GM21367 (cell line): ENCODE results near the gene ZNF181.

Source experiments
- ATAC-seq: cut with Tn5 transposase; IDR thresholded peaks from one replicate; pipeline ENCODE4 v1.9.1; 2021; ENCODE audit not compliant: unreplicated experiment

Gene ZNF181

DNA sequence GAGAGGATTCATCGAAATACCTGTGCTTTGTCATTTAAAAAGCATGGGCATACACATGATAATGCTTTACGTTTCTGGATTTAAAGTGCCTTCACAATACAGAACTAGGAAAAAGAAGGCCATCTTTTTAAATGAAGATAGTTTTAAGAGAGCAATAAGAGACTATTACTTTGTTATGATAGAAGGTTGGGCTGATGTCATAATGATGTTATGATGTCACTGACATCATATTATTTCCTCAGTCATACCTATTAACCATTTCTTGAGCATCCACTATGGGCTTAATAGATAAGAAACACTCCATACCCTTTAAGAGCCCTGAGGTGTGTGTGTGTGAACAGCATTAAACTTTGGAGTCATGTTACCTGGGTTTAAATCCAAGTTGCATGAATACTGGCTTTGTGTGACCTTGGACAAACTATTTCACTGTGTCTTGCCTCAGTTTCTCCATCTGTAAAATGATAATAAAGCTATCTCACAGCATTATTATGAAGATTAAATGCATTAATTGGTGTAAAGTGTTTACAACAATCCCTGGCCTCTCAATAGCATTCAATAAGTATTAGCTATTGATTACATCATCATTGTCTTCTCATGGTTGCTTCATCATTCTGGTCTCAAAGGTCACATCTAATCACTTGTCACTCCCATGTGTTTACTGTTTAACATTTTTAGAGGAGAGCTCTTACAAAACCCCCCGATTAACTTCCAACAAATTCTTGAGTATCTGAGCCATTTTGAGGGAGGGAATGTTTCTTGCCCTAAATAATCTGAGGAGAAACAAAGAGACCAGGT is 11.1 kb downstream of the ZNF181 start:
- ATAC-seq, result no peak

DNA sequence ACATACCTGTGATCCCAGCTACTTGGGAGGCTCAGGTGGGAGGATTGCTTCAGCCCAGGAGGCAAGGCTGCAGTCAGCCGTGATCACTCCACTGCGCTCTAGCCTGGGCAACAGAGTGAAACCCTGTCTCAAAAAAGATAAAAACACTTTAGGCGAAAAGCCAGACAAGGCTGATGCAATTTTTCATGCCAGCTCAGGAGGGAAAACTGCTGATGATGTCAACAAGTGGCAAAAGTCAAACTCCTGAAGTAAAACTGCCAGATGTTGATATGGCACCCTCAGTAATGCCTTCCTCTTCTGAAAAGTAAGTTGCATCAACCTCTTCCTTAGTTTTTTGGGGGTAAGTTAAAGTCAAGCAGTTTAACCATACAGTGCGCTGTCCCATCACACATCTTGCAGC is 23.4 kb downstream of the ZNF181 start:
- no peak for ATAC-seq

DNA sequence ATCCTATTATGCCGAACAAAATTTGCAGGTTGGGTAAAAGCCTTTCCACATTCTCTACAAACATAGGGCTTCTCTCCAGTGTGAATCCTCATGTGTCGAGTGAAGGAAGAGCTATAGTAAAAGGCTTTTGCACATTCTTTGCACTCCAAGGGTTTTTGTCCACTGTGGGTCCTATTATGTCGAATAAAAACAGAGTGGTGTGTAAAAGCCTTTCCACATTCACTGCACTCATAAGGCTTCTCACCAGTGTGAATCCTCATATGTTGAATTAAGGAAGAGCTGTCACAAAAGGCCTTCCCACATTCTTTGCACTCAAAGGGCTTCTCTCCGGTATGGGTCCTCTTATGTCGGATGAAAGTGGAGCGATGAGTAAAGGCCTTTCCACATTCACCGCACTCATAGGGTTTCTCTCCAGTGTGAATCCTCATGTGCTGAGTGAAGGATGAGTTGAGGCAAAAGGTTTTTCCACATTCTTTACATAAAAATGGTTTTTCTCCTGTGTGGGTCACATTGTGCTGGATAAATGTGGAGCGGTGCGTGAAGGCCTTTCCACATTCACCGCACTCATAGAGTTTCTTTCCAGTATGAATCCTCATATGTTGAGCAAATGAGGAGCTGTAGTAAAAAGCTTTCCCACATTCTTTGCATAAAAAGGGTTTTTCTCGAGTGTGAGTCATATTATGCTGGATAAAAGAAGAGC is 25.3 kb downstream of the ZNF181 start:
- no peak for ATAC-seq

DNA sequence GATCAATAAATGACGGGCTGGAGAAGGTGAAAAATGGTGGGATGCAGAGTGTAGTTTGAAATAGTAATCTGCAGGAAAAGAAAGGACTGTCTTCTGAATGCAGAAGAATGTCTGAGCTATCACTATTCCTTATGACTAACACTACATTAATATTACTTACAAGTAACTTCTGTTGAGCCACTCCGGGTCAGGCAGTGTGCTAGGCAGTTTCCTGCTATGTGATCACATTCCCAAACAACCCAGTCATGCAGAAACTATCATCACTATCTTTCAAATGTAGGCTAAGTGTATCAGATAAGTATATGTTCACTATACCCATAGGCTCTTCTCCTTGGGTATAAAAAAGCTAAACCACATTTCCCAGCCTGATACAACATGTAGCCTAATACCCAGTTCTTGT is 32.3 kb downstream of the ZNF181 start:
- no peak for ATAC-seq

DNA sequence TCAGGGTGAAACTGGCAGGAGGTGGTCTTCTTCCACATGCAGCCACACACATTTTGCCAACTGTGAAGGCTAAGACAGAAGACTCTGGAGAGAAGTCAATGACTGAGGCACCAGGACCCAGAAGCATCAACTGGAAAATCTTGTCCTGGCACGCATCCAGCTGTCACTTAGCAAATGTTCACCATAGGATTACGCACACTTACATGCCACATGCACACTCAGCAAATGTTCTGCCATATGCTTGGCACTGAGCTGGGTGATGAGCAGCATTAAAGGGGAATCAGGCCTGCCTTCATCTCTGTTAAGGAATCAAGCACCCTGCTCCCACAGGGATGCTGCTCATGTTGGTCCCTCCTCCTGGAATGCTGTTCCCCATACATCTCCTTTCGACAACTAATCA is 33.9 kb downstream of the ZNF181 start:
- no peak for ATAC-seq

DNA sequence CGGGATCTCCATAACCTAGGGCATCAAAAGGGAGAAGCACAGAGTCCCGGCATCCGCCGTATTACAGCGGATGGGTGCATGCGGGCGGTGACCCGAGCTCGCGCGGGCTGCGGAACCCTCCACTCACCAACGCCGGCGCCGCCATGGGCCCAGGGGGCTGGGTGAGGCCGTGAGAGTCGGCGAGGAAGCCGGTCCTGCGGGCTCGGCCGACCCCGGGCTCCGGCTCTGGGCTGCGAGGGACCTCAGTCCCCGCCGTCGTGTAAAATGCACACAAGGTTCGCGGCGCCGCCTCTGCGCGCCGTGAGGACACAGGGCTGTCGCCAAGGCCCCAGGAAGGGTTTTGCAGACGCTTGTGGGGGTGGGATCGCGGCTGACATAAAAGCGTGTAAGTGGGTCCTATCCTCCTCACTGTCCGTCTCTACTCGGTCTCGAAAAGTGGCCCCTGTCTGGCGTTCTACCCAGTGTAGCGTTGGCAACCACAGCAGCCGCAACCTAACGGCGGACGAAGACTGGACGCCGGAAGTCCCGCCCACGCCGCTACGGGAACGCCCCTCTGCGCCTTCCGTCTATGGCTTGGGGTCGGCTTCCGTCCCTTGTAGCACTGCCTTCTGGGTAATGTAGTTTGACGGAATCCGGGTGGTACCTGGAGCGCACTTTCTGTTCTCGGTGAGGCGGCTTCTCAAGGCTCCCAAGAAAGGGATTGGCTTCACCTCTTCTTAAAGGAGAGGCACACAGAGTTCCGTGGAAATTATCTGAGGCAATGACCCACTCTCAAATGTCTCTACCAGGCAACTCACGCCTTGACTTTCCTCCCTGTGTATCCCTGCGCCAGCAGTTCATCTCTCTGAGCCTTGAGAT is 38.9 kb downstream of the ZNF181 start, which contains the start of gene ZNF599:
ZNF599 (minus strand) TSS at position 519 of the 858 bp plus-strand sequence; CDS start at position 145, 374 bp downstream.
- peak; percentile 90 for ATAC-seq

DNA sequence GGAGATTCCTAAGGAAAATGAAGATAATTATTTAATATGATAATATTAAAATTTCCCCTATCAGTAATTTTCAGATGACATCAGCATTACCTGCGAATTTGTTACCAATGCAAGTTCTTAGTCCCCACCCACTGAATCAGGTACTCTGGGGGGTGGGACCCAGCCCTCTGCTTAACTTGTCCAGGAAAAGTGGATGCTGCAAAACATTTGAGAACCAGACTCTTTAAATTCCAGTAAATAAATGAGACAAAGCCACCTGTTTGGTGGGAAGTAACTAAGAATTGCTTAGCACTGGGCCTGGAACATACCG is 39.5 kb downstream of the ZNF181 start:
- no peak for ATAC-seq

DNA sequence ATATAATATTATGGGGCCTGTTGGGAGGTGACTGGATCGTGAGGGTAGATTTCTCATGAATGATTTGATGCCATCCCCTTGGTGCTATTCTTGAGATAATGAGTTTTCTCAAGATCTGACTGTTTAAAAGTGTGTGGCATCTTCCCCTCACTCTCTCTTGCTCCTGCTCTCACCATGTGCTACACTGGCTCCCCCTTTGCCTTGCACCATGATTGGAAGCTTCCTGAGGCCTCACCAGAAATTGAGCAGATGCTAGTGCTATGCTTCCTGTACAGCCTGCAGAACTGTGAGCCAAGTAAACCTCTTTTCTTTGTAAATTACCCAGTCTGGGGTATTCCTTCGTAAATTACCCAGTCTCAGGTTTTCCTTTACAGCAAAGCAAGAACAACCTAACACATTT is 40.8 kb downstream of the ZNF181 start:
- no peak for ATAC-seq

DNA sequence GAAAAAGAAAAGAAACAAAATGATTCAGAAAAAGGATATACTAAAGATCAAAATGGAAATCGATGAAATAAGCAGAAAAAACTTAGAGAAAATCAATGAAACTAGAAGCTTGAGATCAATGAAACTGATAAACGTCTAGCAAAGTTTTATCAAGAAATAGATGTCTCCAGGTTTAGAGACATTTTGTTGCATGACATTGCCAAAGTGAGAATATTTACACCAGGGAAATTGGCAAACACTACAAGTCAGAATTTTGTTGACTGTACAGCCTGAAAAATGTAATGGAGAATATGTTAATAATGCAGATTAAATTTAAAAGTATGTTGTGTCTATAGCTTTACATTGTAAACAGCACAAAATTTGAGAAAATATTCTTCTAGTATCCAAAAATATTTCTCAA is 44.3 kb downstream of the ZNF181 start:
- no peak for ATAC-seq

DNA sequence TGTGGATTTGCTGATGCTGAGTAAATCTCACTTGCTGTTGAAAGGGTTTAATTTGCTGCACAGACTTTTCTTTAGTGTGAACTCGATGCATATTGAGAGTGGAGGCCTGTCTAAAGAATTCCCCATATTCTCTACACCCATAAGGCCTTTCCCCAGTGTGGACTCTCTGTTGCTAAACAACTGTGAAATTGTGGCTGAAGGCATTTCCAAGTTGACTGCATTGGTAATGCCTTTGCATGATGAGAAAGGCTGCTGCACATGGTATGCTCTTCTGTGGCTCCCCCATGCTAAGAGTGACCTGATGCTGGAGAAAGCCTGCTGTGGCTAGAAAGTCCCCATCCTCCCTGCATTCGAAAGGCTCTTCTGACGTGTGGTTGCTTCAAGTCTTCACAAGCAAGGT is 45.6 kb downstream of the ZNF181 start:
- ATAC-seq, result no peak

DNA sequence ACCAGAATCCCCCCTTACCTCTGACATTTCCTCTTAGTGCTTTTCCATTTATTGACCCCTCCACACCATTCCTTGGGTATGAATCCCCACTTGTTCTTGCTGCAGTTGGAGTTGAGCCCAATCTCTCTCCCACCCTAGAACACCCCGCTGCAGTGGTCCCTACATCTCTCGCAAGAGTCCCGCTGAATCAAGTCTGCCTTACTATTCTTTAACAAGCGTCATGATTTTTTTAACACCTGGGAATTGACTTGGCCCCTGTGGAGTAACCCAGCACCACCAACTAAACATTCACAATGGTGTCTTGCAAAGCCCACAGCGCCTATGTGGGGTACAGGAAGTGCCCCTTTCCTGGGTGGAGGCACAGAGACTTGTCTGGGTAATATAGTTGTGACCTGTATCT is 52.2 kb downstream of the ZNF181 start:
- no peak for ATAC-seq

DNA sequence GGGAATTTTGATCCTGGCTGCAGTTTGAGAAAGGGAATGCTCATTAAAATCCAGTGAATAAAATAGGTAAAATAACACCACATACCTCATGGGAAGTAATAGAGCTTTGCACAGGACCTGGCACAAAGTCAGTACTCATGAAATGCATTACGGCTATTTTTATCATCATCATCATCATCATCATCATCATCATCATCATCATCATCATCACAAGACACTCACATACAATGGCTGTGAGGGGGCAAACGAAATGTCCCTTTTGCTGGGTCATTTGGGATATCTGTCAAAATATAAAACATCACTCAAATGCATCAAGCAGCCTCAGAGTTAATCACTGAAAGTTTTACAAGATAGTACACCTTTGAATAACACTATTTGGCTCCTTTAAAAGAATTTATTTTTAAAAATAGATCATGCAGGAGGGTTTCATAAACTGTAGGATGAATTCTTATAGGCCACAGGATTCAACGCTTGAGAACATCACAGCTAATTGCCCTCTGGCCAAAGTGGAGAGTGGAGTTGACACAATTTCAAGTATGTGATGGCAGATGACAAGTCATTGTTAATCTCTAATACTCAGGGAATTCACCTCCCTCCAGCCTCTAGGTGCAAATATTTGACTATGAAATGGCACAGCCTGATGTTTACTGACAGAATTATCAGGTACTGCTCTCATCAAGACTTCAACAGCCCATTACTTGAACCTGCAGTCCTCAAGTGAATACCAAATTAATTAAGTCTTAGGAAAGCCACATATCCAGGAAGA is 53.2 kb downstream of the ZNF181 start:
- no peak for ATAC-seq

DNA sequence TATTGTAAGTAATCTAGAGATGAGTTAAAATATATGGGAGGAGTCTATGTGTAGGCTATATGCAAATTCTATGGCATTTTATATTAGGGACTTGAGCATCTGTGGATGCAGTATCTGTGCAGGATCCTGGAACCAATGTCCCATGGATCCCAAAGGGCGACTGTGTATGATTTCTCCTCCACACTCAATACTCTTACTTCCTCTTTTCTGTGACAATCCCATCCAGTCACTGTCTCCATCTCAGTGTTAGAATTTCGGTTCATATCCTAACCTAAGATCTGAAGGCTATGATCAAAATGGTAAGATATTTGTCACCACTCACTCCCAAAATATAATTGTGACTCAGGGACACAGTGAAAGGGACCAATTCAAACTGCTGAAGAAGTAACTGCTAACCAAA is 54.0 kb downstream of the ZNF181 start:
- ATAC-seq, result no peak

DNA sequence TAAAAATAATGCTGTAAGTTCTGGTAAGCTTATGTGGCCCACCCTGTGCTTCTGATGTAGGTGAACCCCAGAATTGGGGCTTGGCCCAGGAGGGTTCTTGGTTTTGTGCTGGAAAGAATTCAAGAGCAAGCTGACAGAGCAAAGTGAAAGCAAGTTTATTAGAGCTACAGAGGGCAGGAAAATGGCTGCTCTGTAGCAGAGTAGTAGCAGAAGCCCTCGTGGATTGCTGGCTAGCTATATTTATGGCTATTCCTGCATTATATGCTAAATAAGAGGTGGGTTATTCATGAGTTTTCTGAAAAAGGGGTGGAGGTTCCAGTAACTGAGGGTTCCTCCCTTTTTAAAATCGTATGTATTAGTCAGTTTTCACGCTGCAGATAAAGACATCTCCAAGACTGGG is 59.5 kb downstream of the ZNF181 start:
- ATAC-seq, result no peak

DNA sequence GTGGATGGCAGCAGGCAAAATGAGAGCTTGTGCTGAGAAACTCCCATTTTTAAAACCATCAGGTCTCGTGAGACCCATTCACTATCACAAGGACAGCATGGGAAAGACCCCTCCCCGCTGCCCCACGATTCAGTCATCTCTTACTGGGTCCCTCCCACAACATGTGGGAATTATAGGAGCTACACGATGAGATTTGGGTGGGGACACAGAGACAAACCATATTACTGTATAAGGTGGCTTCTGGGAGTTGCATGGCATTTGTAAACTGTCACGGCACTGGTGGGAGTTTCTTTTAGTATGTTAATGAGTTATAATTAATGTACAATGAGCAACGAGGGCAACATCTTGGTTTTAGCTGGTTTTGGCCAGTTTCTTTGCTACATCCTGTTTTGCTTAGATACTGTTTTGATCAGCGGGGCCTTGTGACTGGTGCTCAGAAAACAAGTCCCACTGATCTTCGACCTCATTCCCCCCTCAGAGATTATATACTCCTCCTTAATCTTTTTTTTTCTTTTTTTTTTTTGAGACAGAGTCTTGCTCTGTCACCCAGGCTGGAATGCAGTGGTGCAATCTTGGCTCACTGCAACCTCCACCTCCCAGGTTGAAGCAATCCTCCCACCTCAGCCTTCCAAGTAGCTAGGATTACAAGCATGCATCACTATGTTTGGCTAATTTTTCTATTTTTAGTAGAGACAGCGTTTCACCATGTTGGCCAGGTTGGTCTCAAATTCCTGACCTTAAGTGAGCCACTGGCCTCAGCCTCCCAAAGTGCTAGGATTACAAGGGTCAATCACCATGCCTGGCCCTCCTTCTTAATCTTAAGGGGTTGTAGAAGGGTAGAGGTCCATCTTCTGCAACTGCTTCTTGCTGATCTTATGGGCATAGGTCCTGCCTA is 60.3 kb downstream of the ZNF181 start:
- ATAC-seq, result no peak
